Psoas muscle (tissue), 8 donors: ENCODE data around the gene SPARCL1. TPM values are rescaled to one million over a fixed set of nuclear protein-coding genes. Genes with fewer than 3 reads are reported as not detected.

Source experiments
- ATAC-seq, 4 donors: fragments of 200-7000 bp; cut with Tn5 transposase; one replicate each; pipeline ENCODE4 v1.9.1; 2020; ENCODE audit warnings: moderate library complexity in 3 of 4, mild to moderate bottlenecking in 2 of 4
- DNase-seq, 2 donors: peaks; one replicate each; pipeline ENCODE4 v3.0.0-alpha.2; 2020
- H3K27ac ChIP-seq: fragments of 200-600 bp; one replicate; pipeline ENCODE4 v1.8.0; 2022
- H3K27me3 ChIP-seq, 3 donors: fragments of 200-600 bp in 1 of 3; one replicate each; pipeline versions ENCODE4 v1.6.1 to v1.8.0; 2013 to 2022; ENCODE audit warnings: low read length in 2 of 3, mild to moderate bottlenecking in 2 of 3, moderate library complexity in 1 of 3; ENCODE audit not compliant: insufficient read depth in 3 of 3
- H3K36me3 ChIP-seq, 2 donors: fragments of 200-600 bp in 1 of 2; one replicate each; pipeline versions ENCODE4 v1.6.1 to v1.8.0; 2013 to 2022; ENCODE audit warnings: low read depth in 1 of 2, mild to moderate bottlenecking in 1 of 2, moderate library complexity in 1 of 2; ENCODE audit not compliant: insufficient read depth in 1 of 2
- H3K4me1 ChIP-seq: fragments of 200-600 bp; one replicate; pipeline ENCODE4 v1.8.0; 2022
- H3K4me3 ChIP-seq: fragments of 200-600 bp; one replicate; pipeline ENCODE4 v1.8.0; 2022; ENCODE audit warnings: mild to moderate bottlenecking
- H3K9me3 ChIP-seq: fragments of 200-600 bp; one replicate; pipeline ENCODE4 v1.8.0; 2022
- CTCF ChIP-seq: fragments of 200-600 bp; IDR thresholded peaks from one replicate; pipeline ENCODE4 v1.8.0; 2022; ENCODE audit warnings: antibody characterized with exemption
- WGBS, 3 donors: extraction: QIAGEN DNeasy Blood & Tissue Kit; methylation state at CpG; one replicate each; pipeline versions ENCODE4 v1.1.6 to v1.1.7; 2013; 5-methylcytosine and 5-hydroxymethylcytosine counted together
- intact Hi-C, 2 donors: fragments of 100-400 bp; cut with DNase I; formaldehyde crosslinking; loops; one replicate each; pipeline versions ENCODE4 v1.11.0 to v1.14.2; 2022
- polyA plus RNA-seq, 3 donors: library from polyadenylated mRNA; stranded (reverse); fragments of 200-250 nt; gene quantifications; one replicate each; pipeline ENCODE4 v1.2.3, GENCODE V29; 2013
- total RNA-seq, 4 donors: library from RNA; stranded (reverse); fragmentation: NEBNext Ultra II Directional in 2 of 4; extraction: Animal tissue kit (Norgen Biotek cat#: 25700) in 2 of 4; gene quantifications; one replicate each; pipeline versions ENCODE4 v1.2.1 to v1.2.4, GENCODE V29; 2021 to 2023
- donor health status: healthy with polysubstance abuse.
- donor health status: DM: no; HTN: no; CAD: no; lungs with moderate emphysema.
- donor health status: Bipolar disorder and iron deficiency.
- donor health status: healthy.
- donor health status: DM: yes; HTN: yes; CAD: no.
- donor health status: DM: no; HTN: no; CAD: no.
- donor health status: DM: no; HTN: no; CAD: no.
- donor health status: DM: yes; HTN: yes; CAD: no.

The SPARCL1 gene
- total and polyA plus RNA-seq, 7 donors = 117 to 267 (median 188) TPM

- no peaks in the 10 kb centered on the region for H3K27me3 ChIP-seq
- ATAC-seq (no peak), DNase-seq (no peak)
- no peak for TF ChIP-seq CTCF
- H3K4me3 ChIP-seq = no peak overlapping the region
- no peaks in the 10 kb centered on the region for H3K9me3 ChIP-seq
- WGBS, 3 donors = 58 to 96% (median 82%) methylated on average over 3 of the region's 3 CpGs
- no peak overlapping the region for H3K27ac ChIP-seq
- intact Hi-C loops = no loop called here
- H3K4me1 ChIP-seq = no peaks in the 10 kb centered on the region
- peaks cover 2 to 85% of the 10 kb centered on the region in 2 donors for H3K36me3 ChIP-seq
These were observed 83.2 kb downstream of the SPARCL1 start for GRCh38 chr4:87445964-87446363.

GRCh38 chr4:87444741-87445140, 84.4 kb downstream of the SPARCL1 start:
- intact Hi-C loops = no loop called here
- no peaks in the 10 kb centered on the region for H3K27me3 ChIP-seq
- H3K27ac ChIP-seq = no peak overlapping the region
- peaks cover 2 to 87% of the 10 kb centered on the region in 2 donors for H3K36me3 ChIP-seq
- 95 to 100% (median 97%) methylated on average over 1 of the region's 1 CpG for WGBS, 3 donors
- no peaks in the 10 kb centered on the region for H3K4me1 ChIP-seq
- no peak for ATAC-seq
- H3K4me3 ChIP-seq = no peak overlapping the region
- H3K9me3 ChIP-seq = no peaks in the 10 kb centered on the region
- no peak for TF ChIP-seq CTCF
- DNase-seq = no peak

GRCh38 chr4:87442889-87443288, 86.3 kb downstream of the SPARCL1 start:
- Histone ChIP-seq H3K4me1 (no peaks in the 10 kb centered on the region), H3K36me3 (peaks cover 2 to 89% of the 10 kb centered on the region in 2 donors), H3K9me3 (no peaks in the 10 kb centered on the region), H3K27ac (no peak overlapping the region), H3K4me3 (no peak overlapping the region), H3K27me3 (no peaks in the 10 kb centered on the region)
- ATAC-seq (no peak), DNase-seq (no peak)
- no peak for TF ChIP-seq CTCF
- WGBS, 3 donors = 91 to 95% (median 94%) methylated on average over 3 of the region's 3 CpGs
- intact Hi-C loops = no loop called here

- 93 to 95% (median 94%) methylated on average over 2 of the region's 2 CpGs for WGBS, 3 donors
- no peaks in the 10 kb centered on the region for H3K27me3 ChIP-seq
- peaks cover 15% of the 10 kb centered on the region for H3K4me1 ChIP-seq
- no peak overlapping the region for H3K27ac ChIP-seq
- DNase-seq (no peak), ATAC-seq (no peak)
- H3K36me3 ChIP-seq = peaks cover 0 to 31% of the 10 kb centered on the region in 2 donors
- no peaks in the 10 kb centered on the region for H3K9me3 ChIP-seq
- TF ChIP-seq CTCF = no peak
- intact Hi-C loops = no loop called here
- no peak overlapping the region for H3K4me3 ChIP-seq
These were observed 95.8 kb downstream of the SPARCL1 start for GRCh38 chr4:87433342-87433741.

- intact Hi-C loops = no loop called here
- no peak overlapping the region for H3K4me3 ChIP-seq
- peaks cover 0 to 3% of the 10 kb centered on the region in 2 donors for H3K36me3 ChIP-seq
- no peak for ATAC-seq
- no peak overlapping the region for H3K27ac ChIP-seq
- no peaks in the 10 kb centered on the region for H3K9me3 ChIP-seq
- 91 to 97% (median 96%) methylated on average over 2 of the region's 2 CpGs for WGBS, 3 donors
- no peak for DNase-seq
- no peak for TF ChIP-seq CTCF
- H3K27me3 ChIP-seq = no peaks in the 10 kb centered on the region
- peaks cover 15% of the 10 kb centered on the region for H3K4me1 ChIP-seq
These were observed 99.1 kb downstream of the SPARCL1 start for GRCh38 chr4:87430038-87430437.
